SK-MEL-5 (cell line): ENCODE results near the gene TNP1. TPM values are rescaled to one million over a fixed set of nuclear protein-coding genes. Genes with fewer than 3 reads are reported as not detected.

ENCODE experiments used
- DNase-seq: peaks from one replicate; pipeline ENCODE4 v3.0.0-alpha.2; 2016; ENCODE audit warnings: low read depth, low spot score
- in situ Hi-C: cut with HindIII; loops from 2 replicates; pipeline ENCODE4 v1.10.0; 2016; ENCODE audit warnings: low sequenced_read_pairs, high pct_unique_total_duplicates, low pct_unique_long_range_greater_than_20kb
- total RNA-seq: library from RNA; depleted of rRNA; stranded (reverse); fragments of >200 nt; shearing (Covaris generic); gene quantifications from 2 replicates; pipeline ENCODE4 v1.2.3, GENCODE V29; 2014

Gene TNP1
- total RNA-seq, 1 experiment from 2014 or later = not detected

DNA sequence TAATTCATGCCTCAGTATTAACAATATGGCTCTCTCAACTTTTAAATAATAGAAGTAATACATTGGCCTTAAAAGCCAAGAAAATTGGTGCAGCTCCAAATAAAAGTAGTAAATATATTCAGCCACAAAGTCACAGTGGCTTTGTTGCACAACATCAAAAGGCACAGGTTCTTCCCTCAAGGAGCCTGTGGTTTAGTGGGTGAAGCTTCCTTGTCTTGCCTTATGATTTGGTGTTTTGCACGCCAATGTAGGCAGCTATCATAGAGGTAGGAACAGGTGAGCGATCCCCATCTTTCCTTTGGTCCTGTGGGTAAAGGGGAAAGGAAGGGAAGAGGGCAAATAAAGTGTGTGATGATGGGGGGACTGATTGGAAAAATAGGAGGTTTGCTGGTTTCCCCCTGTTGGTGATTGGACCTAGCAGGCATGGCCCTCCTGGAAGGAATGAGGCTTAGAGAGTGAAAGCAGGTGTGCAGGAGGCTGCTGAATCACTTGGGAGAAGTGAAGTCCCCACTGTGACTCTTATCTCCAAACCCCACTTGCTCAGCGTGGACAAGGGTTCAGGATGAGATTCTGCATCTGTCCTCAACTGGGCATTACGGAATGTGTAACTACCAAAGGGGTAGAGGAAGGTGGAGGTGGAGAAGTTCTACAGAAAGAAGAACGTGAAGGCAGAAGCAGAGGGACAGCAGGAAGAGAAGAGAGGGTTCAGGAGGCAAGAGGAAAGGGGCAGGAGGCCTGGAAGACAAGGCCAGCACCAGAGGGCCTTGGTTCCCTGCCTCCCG lies 20.1 kb upstream of the TNP1 start:
- no peak for DNase-seq
- in situ Hi-C loops = no loop called here

DNA sequence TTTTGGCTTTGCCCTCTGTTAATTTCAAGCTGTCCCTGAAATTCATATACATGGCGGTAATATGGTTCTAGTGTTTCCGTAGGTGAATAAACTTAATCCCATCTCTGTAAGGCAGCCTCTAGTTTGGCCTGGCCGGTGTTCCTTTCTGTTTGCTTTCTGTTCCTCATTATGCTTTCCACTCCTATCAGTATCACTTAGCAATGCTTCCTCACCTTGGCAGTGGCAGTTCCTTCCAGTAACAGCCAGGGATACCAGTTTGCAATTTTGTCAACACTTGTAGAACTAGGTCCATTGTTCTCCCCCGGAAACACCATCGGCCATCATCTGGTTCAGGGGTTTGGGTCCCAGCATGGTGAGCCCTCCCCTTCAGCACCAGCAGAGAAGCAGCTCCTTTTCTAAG lies 18.2 kb upstream of the TNP1 start:
- in situ Hi-C loops = no loop called here
- no peak for DNase-seq

DNA sequence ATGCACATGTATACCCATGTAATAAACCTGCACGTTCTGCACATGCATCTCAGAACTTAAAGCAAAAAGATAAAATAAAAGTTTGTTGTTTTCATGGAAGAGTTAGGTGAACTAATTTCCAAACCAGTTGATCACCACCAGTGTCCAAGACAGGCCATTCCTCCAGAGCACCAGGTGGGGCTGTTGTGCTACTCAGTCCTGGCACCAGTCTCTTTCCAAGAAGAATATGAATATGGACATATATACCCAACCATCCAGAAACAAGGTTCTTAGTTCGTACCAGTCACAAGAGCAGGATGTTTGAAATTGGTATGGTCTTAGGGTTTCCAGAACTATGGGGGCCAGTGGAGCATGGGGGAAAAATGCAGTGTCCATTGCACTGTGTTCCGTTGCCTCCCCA lies 17.2 kb upstream of the TNP1 start:
- DNase-seq = peak; percentile 50
- in situ Hi-C loops = no loop called here

DNA sequence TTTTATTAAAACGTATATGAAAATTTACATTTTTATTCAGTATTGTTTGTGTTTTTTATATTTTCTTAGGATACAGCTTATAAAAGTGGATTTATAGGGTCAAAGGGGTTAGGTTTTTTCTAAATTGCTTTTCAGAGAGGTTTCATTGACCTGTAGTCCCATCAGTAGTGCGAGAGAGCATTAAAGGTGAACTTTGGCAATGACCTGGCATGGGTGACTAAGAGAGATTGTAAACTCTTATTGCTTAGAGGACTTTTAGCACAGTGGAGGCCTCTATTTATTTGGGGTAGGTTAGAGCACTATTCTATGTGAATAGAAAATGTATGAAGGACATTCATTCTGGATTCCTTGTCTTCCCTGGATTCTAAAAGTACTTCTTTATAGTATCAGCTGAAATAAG lies 16.0 kb upstream of the TNP1 start:
- in situ Hi-C loops = no loop called here
- DNase-seq = no peak

GRCh38 chr2:216873573-216873972 lies 13.7 kb upstream of the TNP1 start:
- DNase-seq = no peak
- in situ Hi-C loops = no loop called here

DNA sequence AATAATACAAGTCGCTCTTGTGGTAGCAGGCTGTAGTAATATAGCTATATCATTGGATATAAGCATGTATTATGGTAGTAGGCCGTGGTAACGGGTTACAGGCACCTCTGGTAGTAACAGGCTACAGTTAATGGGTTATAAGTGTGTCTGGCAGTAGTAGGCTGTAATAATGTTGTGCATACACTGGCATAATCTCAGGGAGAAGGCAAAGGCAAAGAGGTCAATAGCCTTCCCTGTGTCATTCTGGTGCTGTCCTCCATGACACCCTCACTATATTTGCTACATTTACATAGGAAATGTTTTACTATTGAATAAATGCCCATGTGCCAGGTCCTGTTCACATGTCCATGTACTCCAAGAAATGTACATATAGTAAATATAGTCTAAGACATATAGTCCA lies 12.8 kb upstream of the TNP1 start:
- in situ Hi-C loops = no loop called here
- no peak for DNase-seq

DNA sequence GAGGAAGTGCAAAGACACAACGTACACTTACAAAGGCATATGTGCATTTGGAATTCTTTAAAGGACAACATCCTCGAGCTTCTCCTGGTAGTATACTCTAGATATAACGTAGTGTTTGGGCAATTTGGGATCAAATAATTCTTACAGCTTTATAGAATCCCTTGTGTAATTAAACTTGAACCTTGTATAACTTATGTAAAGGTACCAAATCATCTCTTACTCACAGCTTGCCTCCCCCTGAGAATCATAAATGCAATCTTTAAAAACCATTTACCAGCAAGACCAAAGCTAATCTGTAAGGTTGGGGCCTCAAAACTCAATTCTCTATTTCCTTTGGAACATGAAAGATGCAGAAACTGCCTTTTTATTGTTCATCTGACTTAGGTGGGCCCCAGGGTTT lies 12.2 kb upstream of the TNP1 start:
- in situ Hi-C loops = no loop called here
- DNase-seq = no peak

DNA sequence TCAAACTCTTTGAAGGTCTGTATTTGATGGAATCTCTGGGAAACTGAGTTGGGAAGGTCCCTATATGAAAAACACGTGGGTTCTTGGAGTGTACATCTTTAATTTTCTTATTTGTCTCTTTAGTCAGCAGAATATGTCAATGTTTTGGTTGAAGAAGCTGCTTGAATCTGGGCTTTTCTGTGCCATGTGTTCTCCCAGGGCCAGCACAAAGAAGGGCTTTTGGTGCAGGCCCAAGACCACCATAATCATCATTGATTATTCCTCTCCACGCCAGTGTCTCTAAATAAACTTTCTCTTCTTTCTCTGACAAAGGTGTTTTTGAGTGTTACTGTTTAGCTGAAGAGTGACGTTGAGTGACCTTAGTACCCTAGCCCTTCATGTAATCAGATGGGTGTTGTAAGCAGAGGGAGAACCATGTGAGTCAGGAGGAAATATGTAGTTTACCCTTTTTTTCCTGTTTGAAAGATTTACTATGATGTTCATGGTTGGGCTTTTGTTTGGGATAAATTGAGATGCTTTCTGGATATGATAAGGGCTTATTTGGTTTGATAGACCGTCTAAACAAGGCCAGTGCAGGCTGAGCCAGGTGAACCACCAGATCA lies 11.6 kb upstream of the TNP1 start:
- no peak for DNase-seq
- in situ Hi-C loops = no loop called here

- in situ Hi-C loops = no loop called here
Measured at GRCh38 chr2:216870508-216871332, 10.9 kb upstream of the TNP1 start.

DNA sequence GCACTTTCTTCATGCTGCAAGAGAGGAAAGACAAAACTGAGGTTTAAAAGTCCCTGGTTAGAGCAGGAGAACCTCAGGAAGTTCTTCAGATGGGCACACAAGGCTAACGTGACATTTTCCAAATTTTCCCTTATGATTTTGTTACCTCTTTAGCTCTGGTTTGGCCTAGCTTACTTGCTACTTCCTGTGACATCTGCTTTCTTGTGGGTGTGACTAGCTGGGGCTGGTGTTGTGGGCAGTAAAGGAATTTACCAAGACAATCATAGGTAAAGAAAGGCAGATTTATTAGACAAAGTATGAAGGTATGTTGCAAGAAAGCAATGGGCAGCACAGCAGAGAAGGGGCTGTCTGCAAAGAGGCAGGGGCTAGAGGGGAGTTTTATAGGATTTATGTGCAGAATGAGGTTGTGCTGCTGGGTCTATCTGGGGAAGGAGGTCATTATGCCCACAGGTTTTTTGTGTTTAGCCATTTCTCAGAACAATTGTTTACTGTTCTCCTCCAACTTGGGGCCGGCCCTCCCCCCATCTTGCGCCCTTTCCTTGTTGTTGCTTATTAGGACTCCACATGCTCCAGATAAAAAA lies 6.7 kb upstream of the TNP1 start:
- in situ Hi-C loops = no loop called here
- no peak for DNase-seq

More at GRCh38 chr2:216870508-216871332, 10.9 kb upstream of the TNP1 start:
- DNase-seq = no peak

DNA sequence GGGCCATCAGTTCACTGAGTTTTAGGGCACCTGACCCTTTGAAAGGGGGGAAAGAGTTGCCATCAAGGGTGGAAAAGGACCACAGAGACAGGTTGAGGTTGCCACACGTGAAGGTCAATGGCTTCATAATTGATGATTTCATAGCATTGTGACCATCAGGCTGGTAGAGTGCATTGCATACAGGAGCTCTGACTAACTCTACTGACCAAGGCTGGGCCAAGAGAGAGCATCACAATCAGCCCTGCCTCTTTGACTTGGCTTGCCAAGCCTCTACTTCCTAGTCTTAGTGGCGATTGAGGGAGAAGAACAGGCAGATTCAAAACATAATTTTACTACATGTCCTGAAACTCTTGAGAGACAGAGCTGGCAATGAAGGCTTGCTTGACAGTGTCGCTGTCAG lies 5.8 kb upstream of the TNP1 start:
- no peak for DNase-seq
- in situ Hi-C loops = no loop called here

DNA sequence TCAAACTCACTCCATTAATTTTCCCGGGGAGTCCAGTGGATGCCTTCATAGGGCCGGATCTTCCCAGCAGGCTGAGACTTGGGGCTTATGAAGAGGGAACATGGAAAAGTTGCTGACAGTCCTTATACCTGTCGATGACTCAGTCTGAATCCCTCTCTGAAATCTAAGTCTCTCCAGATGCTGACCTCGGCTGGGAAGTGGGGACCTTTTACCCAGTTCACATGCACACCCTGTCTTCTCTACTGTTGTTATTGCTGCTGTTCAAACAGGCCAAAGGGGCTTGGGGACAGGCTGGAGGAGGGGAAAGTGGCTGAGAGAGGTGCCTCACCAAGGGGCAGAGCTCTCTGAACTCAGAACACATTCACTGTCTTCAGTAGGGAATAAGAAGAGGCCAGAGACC lies 4.1 kb upstream of the TNP1 start:
- in situ Hi-C loops = no loop called here
- no peak for DNase-seq

DNA sequence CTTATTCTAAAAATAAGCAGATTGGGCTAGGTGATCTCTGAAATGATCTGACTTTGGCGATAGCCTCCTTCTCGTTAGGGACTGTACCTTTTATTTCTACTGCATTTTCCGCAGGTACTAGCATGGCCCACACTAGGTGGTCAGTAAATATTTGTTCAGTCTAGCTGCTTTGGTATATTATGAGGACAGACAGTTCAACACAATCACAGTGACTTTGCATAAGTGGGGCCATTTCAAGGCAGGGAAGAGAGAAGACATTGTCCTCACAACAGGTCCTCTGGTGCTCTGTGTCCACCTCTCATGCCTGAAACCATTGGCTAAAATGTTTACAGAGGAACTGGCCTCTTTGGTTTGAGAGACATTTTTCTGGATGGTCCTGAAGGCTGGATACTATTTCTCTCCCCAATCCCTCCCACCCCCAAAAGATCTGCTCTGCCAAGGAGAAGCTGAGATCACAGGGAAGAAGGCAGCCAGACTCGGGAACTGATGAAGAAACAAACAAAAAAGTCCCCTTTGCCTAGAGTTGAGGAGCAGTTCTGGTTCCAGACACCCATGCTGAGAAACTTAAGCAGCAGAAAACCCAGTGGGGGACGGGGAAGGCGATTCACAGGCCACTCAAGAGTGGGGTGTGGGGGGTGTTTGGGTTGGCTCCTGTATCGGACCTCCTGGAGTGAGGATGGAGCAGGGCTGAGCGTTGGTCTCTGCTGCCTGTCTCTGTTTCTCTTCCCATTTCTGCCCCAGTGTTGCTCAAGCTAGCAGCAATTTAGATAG lies 2.9 kb upstream of the TNP1 start:
- in situ Hi-C loops = no loop called here

GRCh38 chr2:216860426-216861137 lies 718 bp upstream of the TNP1 start:
- no peak for DNase-seq
- in situ Hi-C loops = no loop called here

More for the DNA sequence above, 2.9 kb upstream of the TNP1 start:
- DNase-seq = no peak

GRCh38 chr2:216858312-216858711 lies 1.6 kb downstream of the TNP1 start:
- in situ Hi-C loops = no loop called here
- DNase-seq = no peak

- DNase-seq = peak; percentile 54
- in situ Hi-C loops = no loop called here
Measured at GRCh38 chr2:216857131-216857550, 2.7 kb downstream of the TNP1 start.
